OCI-LY7 (cell line): ENCODE data around the gene CD79A. TPM values are rescaled to one million over a fixed set of nuclear protein-coding genes. Genes with fewer than 3 reads are reported as not detected.

ENCODE experiments used
- BruUV-seq: library from RNA; stranded (reverse); fragments of 400-500 nt; replicated peaks from 2 replicates; lab custom pipeline; 2021; lab: Mats Ljungman, UMichigan
- CTCF ChIA-PET: fragments of 300-600 bp; sonication (Branson Sonifier 250); formaldehyde crosslinking; loops from one replicate; lab custom pipeline; 2022; ENCODE audit warnings: antibody characterized with exemption; ENCODE audit not compliant: unreplicated experiment; lab: Charles Lee
- POLR2A ChIA-PET: fragments of 300-600 bp; sonication (Branson Sonifier 250); formaldehyde crosslinking; loops from one replicate; lab custom pipeline; 2022; ENCODE audit warnings: antibody characterized with exemption; lab: Charles Lee
- DNase-seq: peaks from one replicate; pipeline ENCODE4 v3.0.0-alpha.2; 2015; ENCODE audit warnings: low spot score
- H2AFZ ChIP-seq: fragments of 200-600 bp; sonication (generic), shearing (Covaris generic); 2 replicates; pipeline ENCODE4 v1.6.1; 2014; ENCODE audit warnings: mild to moderate bottlenecking, antibody characterized with exemption, low read length, moderate library complexity
- H3K27ac ChIP-seq: fragments of 200-600 bp; sonication (generic); 2 replicates; pipeline ENCODE4 v1.5.1; 2014; ENCODE audit warnings: mixed run types, low read depth, mild to moderate bottlenecking, moderate library complexity, low read length, inconsistent platforms; ENCODE audit not compliant: poor library complexity, severe bottlenecking
- H3K36me3 ChIP-seq: fragments of 200-600 bp; sonication (generic); 2 replicates; pipeline ENCODE4 v1.6.1; 2014; ENCODE audit warnings: mild to moderate bottlenecking, antibody characterized with exemption, low read length, moderate library complexity, mixed read lengths; ENCODE audit not compliant: insufficient read depth
- H3K4me1 ChIP-seq: fragments of 200-600 bp; sonication (generic); 2 replicates; pipeline ENCODE4 v1.5.1; 2014; ENCODE audit warnings: mild to moderate bottlenecking, low read length; ENCODE audit not compliant: insufficient read depth, poor library complexity, severe bottlenecking
- H3K4me2 ChIP-seq: fragments of 200-600 bp; sonication (generic); 2 replicates; pipeline ENCODE4 v1.6.1; 2014; ENCODE audit warnings: mild to moderate bottlenecking, low read length
- H3K4me3 ChIP-seq: fragments of 200-600 bp; sonication (generic); 2 replicates; pipeline ENCODE4 v1.5.1; 2014; ENCODE audit warnings: mild to moderate bottlenecking, low read depth, low read length; ENCODE audit not compliant: poor library complexity, severe bottlenecking
- H3K79me2 ChIP-seq: fragments of 200-600 bp; sonication (generic); 2 replicates; pipeline ENCODE4 v1.6.1; 2016; ENCODE audit warnings: low read depth, mild to moderate bottlenecking, low read length, moderate library complexity, mixed read lengths; ENCODE audit not compliant: insufficient read depth
- H3K9me2 ChIP-seq: fragments of 200-600 bp; sonication (generic); 2 replicates; pipeline ENCODE4 v1.6.1; 2016; ENCODE audit warnings: mild to moderate bottlenecking, low read length, mixed read lengths; ENCODE audit not compliant: insufficient read depth
- H3K9me3 ChIP-seq: fragments of 200-600 bp; sonication (generic); 2 replicates; pipeline ENCODE4 v1.6.1; 2014; ENCODE audit warnings: mild to moderate bottlenecking, mixed run types, low read length, mixed read lengths
- H4K20me1 ChIP-seq: fragments of 200-600 bp; sonication (generic); 2 replicates; pipeline ENCODE4 v1.6.1; 2014; ENCODE audit warnings: mild to moderate bottlenecking, antibody characterized with exemption, low read length, moderate library complexity, mixed read lengths; ENCODE audit not compliant: insufficient read depth
- CTCF ChIP-seq: fragments of 200-600 bp; sonication (generic); conservative IDR thresholded peaks from 2 replicates; pipeline ENCODE4 v1.5.1; 2014; ENCODE audit warnings: mild to moderate bottlenecking, antibody characterized with exemption, low read length, moderate library complexity, mixed read lengths
- EZH2phosphoT487 ChIP-seq: fragments of 200-600 bp; sonication (generic); IDR thresholded peaks from 2 replicates; pipeline ENCODE4 v1.6.1; 2018; ENCODE audit warnings: low read depth, borderline replicate concordance, mild to moderate bottlenecking, mixed run types, antibody characterized with exemption, low read length, moderate library complexity, mixed read lengths
- intact Hi-C: fragments of 100-400 bp; cut with micrococcal nuclease; formaldehyde crosslinking; loops from one replicate; pipeline ENCODE4 v1.10.0; 2022; ENCODE audit not compliant: unreplicated experiment
- total RNA-seq, 2 experiments: library from RNA; depleted of rRNA in 1 of 2; stranded (reverse); fragments of >200 nt in 1 of 2; shearing (Covaris generic) in 1 of 2; gene quantifications; 2 replicates each; pipeline ENCODE4 v1.2.3, GENCODE V29; 2014 to 2022

Gene CD79A
- total RNA-seq, 2 experiments from 2014 or later, result 1,094 to 1,195 TPM

GRCh38 chr19:41860419-41861115 lies 16.5 kb upstream of the CD79A start:
- Histone ChIP-seq H3K36me3 (peaks cover 53% of the 10 kb centered on the region), H3K4me2 (peak overlapping the region; percentile 98), H4K20me1 (peaks cover 44% of the 10 kb centered on the region), H3K79me2 (peaks cover 55% of the 10 kb centered on the region), H2AFZ (no peak overlapping the region), H3K4me3 (peak overlapping the region; percentile 96), H3K27ac (peak overlapping the region; percentile 85), H3K9me2 (no peaks in the 10 kb centered on the region), H3K4me1 (peaks cover 68% of the 10 kb centered on the region), H3K9me3 (no peaks in the 10 kb centered on the region)
- POLR2A ChIA-PET, result interaction anchor here (0.8 to 2.6 kb wide), 4 partner anchors 13 to 85 kb away, joined by 3 to 12 read pairs (median 4); no protein-coding TSS in a partner anchor
- BruUV-seq, result no TSS peak
- CTCF ChIA-PET, result interaction anchor here (0.6 kb wide), 1 partner anchor 163 kb away, joined by 3 read pairs; no protein-coding TSS in a partner anchor
- DNase-seq, result peak; percentile 46
- no peak for TF ChIP-seq EZH2phosphoT487
- TF ChIP-seq CTCF, result no peak
- intact Hi-C loops, result loop anchor here (10.0 kb wide), 1 partner anchor 424 kb away; no protein-coding TSS in a partner anchor

- H3K36me3 ChIP-seq, result peaks cover 57% of the 10 kb centered on the region
Observed at GRCh38 chr19:41861116-41861768, 15.8 kb upstream of the CD79A start.

More at GRCh38 chr19:41861116-41861768, 15.8 kb upstream of the CD79A start:
- Histone ChIP-seq H3K9me3 (no peaks in the 10 kb centered on the region), H4K20me1 (peaks cover 44% of the 10 kb centered on the region), H3K9me2 (no peaks in the 10 kb centered on the region), H3K27ac (peak overlapping the region; percentile 85), H3K79me2 (peaks cover 59% of the 10 kb centered on the region), H3K4me2 (peak overlapping the region; percentile 98), H3K4me1 (peaks cover 72% of the 10 kb centered on the region), H2AFZ (no peak overlapping the region), H3K4me3 (peak overlapping the region; percentile 96)
- intact Hi-C loops, result loop anchor here (10.0 kb wide), 1 partner anchor 424 kb away; no protein-coding TSS in a partner anchor
- CTCF ChIA-PET, result interaction anchor here (0.6 kb wide), 1 partner anchor 162 kb away, joined by 3 read pairs; no protein-coding TSS in a partner anchor
- TSS peak; percentile 70 for BruUV-seq
- DNase-seq, result peak; percentile 35
- TF ChIP-seq EZH2phosphoT487 (no peak), CTCF (no peak)
- POLR2A ChIA-PET, result interaction anchor here (1.1 to 2.6 kb wide), 2 partner anchors 14 to 84 kb away, joined by 3 to 12 read pairs; no protein-coding TSS in a partner anchor
